Breast epithelium (tissue), 4 donors: ENCODE results near the gene LIPC. TPM values are rescaled to one million over a fixed set of nuclear protein-coding genes. Genes with fewer than 3 reads are reported as not detected.

Source experiments
- DNase-seq, 2 donors: peaks; one replicate each; pipeline ENCODE4 v3.0.0-alpha.2; 2019; ENCODE audit warnings: low spot score in 2 of 2
- H3K27ac ChIP-seq, 2 donors: fragments of 200-600 bp; sonication (generic) in 1 of 2; one replicate each; pipeline ENCODE4 v1.5.1; 2016 to 2019; ENCODE audit warnings: mild to moderate bottlenecking in 1 of 2
- H3K27me3 ChIP-seq, 2 donors: fragments of 200-600 bp; sonication (generic) in 1 of 2; one replicate each; pipeline versions ENCODE4 v1.5.1 to v1.6.0; 2017 to 2019; ENCODE audit warnings: control low read depth in 1 of 2, mild to moderate bottlenecking in 1 of 2
- H3K36me3 ChIP-seq: fragments of 200-600 bp; one replicate; pipeline ENCODE4 v1.5.1; 2019
- H3K4me1 ChIP-seq, 2 donors: fragments of 200-600 bp; sonication (generic); one replicate each; pipeline ENCODE4 v1.5.1; 2016 to 2019; ENCODE audit warnings: control low read depth in 1 of 2
- H3K4me3 ChIP-seq, 3 donors: fragments of 200-600 bp; sonication (generic); 1 replicate in 2 of 3; 2 replicates in 1 of 3; pipeline ENCODE4 v1.5.1; 2016 to 2019; ENCODE audit warnings: mild to moderate bottlenecking in 3 of 3, moderate library complexity in 2 of 3
- H3K9me3 ChIP-seq, 2 donors: fragments of 200-600 bp; sonication (generic) in 1 of 2; one replicate each; pipeline ENCODE4 v1.5.1; 2016 to 2019; ENCODE audit warnings: control low read depth in 1 of 2
- CTCF ChIP-seq, 3 donors: fragments of 450-650 bp; IDR thresholded peaks; one replicate each; pipeline ENCODE4 v1.5.1; 2016 to 2017; ENCODE audit warnings: antibody characterized with exemption in 3 of 3, mild to moderate bottlenecking in 3 of 3, moderate library complexity in 3 of 3
- POLR2A ChIP-seq: fragments of 450-650 bp; IDR thresholded peaks from one replicate; pipeline ENCODE4 v1.6.1; 2016; ENCODE audit warnings: antibody characterized with exemption, mild to moderate bottlenecking, moderate library complexity
- POLR2AphosphoS5 ChIP-seq, 3 donors: sonication (generic); formaldehyde crosslinking; IDR thresholded peaks; one replicate each; pipeline ENCODE4 v1.6.1; 2017; ENCODE audit warnings: antibody characterized with exemption in 3 of 3
- intact Hi-C: fragments of 100-400 bp; cut with DNase I; formaldehyde crosslinking; loops from one replicate; pipeline ENCODE4 v1.15.1; 2023; ENCODE audit warnings: low total_unique reads
- total RNA-seq, 3 donors: library from RNA; depleted of rRNA; stranded (reverse); fragments of >200 nt; gene quantifications; one replicate each; pipeline ENCODE4 v1.1.0, GENCODE V29; 2016

Gene LIPC
- total RNA-seq, 3 donors from 2014 or later = 0.15 to 0.80 TPM; not detected in 1

- H3K27me3 ChIP-seq = no peaks in the 10 kb centered on the region
- H3K4me1 ChIP-seq = no peaks in the 10 kb centered on the region
- H3K9me3 ChIP-seq = no peaks in the 10 kb centered on the region
- DNase-seq = no peak
- H3K36me3 ChIP-seq = no peaks in the 10 kb centered on the region
- no peak overlapping the region for H3K27ac ChIP-seq
- intact Hi-C loops = no loop called here
- H3K4me3 ChIP-seq = no peak overlapping the region
- TF ChIP-seq POLR2A = no peak
- TF ChIP-seq CTCF (IDR thresholded peaks at IDR 0.05) = no peak
- no peak for TF ChIP-seq POLR2AphosphoS5 (IDR thresholded peaks at IDR 0.05)
Measured at GRCh38 chr15:58497046-58497785, 65.4 kb downstream of the LIPC start.

GRCh38 chr15:58498821-58499580, 67.2 kb downstream of the LIPC start:
- TF ChIP-seq POLR2A (no peak), CTCF (IDR thresholded peaks at IDR 0.05) (no peak), POLR2AphosphoS5 (IDR thresholded peaks at IDR 0.05) (no peak)
- Histone ChIP-seq H3K4me3 (no peak overlapping the region), H3K27ac (no peak overlapping the region), H3K27me3 (no peaks in the 10 kb centered on the region), H3K9me3 (no peaks in the 10 kb centered on the region), H3K4me1 (no peaks in the 10 kb centered on the region), H3K36me3 (no peaks in the 10 kb centered on the region)
- intact Hi-C loops = no loop called here
- no peak for DNase-seq

GRCh38 chr15:58501006-58501405, 69.2 kb downstream of the LIPC start:
- Histone ChIP-seq H3K27ac (no peak overlapping the region), H3K9me3 (no peaks in the 10 kb centered on the region), H3K4me3 (no peak overlapping the region), H3K36me3 (no peaks in the 10 kb centered on the region), H3K4me1 (no peaks in the 10 kb centered on the region), H3K27me3 (no peaks in the 10 kb centered on the region)
- intact Hi-C loops = no loop called here
- no peak for DNase-seq
- TF ChIP-seq CTCF (IDR thresholded peaks at IDR 0.05) = no peak

GRCh38 chr15:58501636-58502188, 69.9 kb downstream of the LIPC start:
- TF ChIP-seq POLR2AphosphoS5 (IDR thresholded peaks at IDR 0.05) (no peak), POLR2A (no peak), CTCF (IDR thresholded peaks at IDR 0.05) (no peak)
- Histone ChIP-seq H3K4me1 (no peaks in the 10 kb centered on the region), H3K27me3 (no peaks in the 10 kb centered on the region), H3K4me3 (no peak overlapping the region), H3K36me3 (no peaks in the 10 kb centered on the region), H3K9me3 (no peaks in the 10 kb centered on the region), H3K27ac (no peak overlapping the region)
- no peak for DNase-seq
- intact Hi-C loops = no loop called here
